ENCODE measurements around the gene IL23R.

Gene IL23R

DNA sequence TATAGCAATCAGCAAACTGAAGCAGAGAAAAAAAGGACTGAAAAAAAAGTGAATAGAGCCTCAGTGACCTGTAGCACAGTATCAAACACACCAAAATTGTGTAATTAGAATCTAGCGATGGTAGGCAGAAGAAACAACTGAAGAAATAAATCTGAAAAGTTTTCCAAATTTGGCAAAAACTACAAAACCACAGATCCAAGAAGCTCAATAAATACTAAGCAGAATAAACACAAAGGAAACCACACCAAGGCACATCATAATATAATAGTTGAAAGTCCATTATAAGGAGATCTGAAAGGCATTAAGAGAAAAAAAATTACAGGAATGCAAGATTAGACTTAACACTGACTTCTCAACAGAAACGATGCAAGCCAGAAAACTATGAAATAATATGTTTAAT lies 134.3 kb downstream of the IL23R start:
- no peak for DNase-seq (ENCODE audit: low read depth)

DNA sequence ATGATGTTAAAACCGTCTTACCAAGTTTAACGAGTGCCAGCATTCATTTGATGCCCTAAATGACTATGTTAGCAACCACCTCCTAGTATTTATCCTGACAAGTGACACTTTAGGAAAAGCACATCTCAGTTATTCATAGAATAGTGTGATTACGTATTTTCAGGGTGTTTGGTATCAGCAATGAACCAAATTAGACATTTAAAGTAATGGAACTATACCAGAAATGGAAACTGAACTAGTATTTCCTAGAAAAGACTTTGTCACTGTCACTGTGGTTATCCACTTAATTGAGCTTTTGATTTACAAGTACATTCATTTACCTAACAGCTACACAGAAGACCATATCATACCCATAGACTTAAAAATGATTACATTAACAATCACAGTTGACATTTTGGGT lies 137.8 kb downstream of the IL23R start:
- no peak for DNase-seq (ENCODE audit: low read depth)

DNA sequence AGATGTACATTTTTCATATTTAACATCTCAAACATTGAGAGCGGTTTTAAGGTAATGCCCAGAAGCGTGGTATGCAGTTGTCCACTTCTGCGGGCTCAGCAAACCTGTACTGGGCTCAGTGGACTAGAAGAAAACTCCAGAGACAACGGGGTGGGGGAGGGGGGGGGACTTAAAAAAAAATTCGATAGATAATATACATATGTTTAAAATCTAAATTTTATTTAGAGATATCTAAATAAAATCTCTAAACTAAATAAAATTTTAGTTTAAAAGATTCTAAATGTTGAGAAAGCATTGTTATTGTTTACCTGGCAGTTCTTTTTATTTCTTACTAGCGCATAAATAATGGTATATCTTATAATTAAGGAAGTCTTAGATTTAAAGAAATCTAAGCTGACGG lies 140.3 kb downstream of the IL23R start:
- no peak for DNase-seq (ENCODE audit: low read depth)

DNA sequence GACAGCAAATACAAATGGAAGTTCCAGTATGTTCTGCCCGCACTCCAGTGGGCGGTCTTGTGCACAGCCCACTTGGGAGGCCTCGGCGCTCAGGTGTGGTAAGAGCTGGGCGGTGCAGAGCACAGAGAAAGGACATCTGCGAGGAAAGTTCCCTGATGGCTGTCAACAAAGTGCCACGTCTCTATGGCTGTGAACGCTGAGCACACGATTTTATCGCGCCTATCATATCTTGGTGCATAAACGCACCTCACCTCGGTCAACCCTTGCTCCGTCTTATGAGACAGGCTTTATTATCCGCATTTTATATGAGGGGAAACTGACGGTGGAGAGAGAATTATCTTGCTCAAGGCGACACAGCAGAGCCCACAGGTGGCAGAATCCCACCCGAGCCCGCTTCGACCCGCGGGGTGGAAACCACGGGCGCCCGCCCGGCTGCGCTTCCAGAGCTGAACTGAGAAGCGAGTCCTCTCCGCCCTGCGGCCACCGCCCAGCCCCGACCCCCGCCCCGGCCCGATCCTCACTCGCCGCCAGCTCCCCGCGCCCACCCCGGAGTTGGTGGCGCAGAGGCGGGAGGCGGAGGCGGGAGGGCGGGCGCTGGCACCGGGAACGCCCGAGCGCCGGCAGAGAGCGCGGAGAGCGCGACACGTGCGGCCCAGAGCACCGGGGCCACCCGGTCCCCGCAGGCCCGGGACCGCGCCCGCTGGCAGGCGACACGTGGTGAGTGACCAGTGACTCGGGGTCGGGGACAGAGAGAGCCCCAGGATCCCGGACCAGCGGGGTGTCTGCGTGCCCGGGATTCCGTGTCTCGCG lies 141.2 kb downstream of the IL23R start, which contains the start of gene IL12RB2:
IL12RB2 (plus strand) TSS at position 623 of the 810 bp plus-strand sequence. CDS start 12,496 bp downstream, outside the sequence.
- DNase-seq (ENCODE audit: low read depth) = no peak

DNA sequence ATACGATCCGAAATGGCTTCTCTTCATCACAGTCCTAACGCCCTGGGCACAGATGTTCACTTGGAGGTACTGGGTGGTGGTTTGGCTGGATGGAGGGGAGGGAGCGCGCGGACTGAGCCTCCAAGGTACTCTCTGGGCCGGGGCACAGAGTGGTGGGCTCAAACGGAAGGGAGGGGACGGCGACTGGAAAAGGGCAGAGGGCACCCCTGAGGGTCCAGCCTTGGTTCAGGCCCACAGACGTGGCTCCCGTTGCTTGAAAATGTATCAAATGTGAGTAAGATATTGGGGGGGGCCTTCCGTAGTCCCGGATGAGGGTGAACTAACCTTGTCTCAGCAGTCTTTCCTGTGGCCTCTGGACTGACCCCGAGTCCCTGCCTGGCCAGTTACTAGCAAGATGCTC lies 141.9 kb downstream of the IL23R start:
- DNase-seq (ENCODE audit: low read depth) = no peak
